C1 segment of cervical spinal cord (tissue), 14 donors: ENCODE measurements around the gene ETFBKMT.

Source experiments
- DNase-seq, 14 donors: peaks; one replicate each; lab custom pipeline; 2025; lab: John Stamatoyannopoulos, UW

Gene ETFBKMT, protein sequence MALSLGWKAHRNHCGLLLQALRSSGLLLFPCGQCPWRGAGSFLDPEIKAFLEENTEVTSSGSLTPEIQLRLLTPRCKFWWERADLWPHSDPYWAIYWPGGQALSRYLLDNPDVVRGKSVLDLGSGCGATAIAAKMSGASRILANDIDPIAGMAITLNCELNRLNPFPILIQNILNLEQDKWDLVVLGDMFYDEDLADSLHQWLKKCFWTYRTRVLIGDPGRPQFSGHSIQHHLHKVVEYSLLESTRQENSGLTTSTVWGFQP

DNA sequence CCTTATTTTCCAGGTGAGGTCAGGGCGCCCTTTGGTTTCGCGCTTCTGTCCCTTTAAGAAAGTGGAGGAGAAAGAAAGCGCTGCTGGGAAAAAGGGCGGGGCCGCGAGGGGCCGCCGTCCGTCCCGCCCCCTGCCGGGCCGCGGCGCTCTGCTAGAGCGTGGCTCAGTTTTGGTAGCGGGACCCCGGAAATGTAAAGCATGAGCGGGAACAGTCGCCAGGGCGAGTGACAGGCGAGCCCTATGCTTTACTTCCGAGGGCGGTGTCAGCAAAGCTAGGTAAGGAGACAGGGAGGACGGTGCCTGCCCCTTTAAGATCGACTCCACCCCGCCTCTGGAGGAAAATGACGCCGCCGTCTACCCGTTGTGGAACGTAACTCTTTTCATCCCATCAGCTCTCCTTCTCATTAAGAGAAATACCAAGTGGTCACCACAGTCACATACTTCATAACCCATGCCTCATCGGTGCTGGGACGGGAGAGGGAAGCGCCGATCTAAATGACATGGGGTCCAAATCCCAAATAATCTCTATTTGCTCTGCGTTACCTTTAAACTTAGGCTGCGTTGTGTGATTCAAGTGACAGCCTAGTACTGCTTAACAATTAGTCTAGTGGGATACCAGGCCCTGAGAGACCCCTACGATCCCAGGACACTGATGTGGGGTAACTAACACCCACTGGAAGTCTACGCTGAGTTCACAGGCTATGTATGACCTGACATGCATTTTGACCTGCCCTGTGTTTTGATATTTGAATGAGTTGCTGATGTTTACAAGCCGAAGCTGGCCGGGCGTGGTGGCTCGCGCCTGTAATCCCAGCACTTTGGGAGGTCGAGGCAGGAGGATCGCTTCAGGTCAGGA, at the start of gene ETFBKMT:
Gene ETFBKMT, plus strand, starts transcription at position 602 of the 856 bp plus-strand sequence. CDS start 2,266 bp downstream, outside the sequence.
- peak; percentile 62 to 98 (median 90) for DNase-seq

DNA sequence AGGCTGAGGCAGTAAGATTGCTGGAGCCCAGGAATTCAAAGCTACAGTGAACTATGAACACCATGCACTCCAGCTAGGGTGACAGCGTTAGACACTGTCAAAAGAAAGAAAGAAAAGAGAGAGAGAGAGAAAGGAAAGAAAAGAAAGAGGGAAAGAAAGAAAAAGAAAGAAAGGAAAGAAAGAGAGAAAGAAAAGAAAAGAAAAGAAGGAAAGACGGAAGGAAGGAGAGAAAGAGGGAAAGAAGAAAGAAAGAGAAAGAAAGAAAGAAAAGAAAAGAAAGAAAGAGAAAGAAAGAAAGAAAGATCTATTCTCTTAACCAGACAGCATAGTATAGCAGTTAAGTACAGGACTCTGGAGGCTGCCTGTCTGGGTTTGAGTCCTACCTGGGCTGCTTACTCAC, 46.7 kb upstream of the ETFBKMT start:
- no peak for DNase-seq

DNA sequence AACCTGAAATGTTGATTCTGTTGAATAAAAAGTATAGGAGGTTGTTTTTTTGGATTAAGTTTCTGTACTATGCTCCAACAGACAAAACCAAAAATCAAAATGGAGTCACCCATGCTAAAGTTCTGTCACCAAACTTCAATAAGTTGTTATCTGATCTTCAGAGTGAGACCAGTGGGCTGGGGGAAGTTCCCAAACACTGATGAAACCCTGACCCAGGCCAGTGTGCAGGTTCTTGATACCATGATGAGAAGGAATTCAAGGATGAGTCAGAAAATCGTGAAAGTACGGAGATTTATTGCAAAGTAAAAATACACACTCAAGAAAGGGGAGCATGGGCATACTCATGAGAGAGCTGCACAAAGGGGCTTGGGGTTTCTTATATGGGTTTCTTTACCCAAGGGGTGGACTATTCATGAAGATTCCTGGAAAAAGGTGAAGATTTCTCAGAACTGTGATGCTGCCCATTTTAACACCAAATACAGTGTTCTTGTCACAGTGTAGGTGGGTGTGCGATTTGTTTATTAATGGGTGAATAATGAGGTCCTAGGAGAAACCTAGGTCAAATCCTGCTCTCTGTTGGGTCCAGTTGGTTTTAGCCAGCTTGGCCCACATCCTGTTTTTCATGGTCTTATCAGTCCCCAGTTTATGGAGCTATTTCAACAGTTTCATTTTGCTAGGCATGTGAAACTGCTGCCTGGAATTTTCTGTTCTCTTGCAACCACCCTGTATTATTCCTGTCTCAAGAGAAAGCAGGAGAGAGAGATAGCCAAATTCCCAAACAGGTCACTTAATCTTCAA, 41.1 kb upstream of the ETFBKMT start:
- DNase-seq = no peak

DNA sequence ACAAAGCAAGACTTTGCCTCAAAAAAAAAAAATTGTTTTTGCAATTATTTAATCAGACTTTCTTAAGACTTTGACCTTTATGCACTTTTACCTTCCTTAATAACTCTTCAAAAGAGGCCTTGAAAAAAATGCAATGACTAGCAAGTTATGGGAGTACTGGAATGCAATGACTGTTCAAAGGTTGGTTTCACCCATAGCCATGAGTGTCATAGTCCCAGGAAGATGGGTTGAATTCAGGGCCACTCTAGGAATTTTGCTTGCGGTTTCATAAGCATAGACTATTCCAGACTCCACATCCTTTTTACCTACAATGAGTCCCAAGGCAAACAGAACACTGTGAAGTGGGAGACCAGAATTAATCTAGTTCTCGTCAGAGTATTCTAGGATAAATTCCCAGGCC, 39.2 kb upstream of the ETFBKMT start:
- DNase-seq = no peak

DNA sequence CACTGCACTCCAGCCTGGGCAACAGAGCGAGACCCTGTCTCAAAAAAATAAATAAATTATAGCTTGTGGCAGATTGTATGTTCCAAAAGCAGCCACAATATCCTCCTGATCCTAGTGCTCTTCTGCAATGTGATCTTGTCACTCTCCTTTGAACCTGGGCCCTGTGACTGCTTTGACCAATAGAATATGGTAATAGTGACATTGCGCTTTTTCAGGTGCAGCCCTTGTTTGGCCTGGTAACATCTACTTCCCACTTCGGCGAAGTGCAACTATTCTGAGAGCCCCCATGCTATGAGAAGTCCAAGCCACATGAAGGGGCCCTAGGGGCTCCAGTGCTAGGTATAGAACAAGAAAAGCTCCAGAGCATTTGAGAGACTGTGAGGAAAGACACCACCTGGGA, 37.5 kb upstream of the ETFBKMT start:
- no peak for DNase-seq

DNA sequence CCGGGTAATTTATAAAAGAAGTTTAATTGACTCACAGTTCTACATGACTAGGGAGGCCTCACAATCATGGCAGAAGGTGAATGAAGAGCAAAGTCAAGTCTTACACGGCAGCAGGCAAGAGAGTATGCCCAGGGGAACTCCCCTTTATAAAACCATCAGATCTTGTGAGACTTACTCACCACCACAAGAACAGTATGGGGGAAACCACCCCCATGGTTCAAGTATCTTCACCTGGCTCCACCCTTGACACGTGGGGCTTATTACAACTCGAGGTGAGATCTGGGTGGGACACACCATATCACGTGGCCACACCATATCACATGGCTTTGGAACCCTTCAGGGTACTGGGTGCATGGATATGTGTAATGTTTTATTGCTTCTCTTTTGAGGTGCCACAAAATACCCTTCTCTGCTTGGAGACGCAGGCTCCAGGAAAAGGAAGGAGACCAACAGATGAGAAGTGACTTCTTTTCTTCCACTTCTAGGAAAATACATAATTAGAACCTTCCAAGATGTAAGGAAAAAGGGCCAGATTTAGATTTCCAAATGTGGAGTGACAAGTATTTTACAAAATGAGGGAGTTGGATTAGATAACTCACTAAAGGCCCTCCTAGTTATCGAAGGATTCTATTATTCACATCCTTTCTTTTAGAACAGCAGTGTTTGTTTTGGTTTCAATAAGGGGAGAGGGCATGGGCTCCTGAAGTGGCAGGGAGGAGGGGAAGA, 33.1 kb upstream of the ETFBKMT start:
- DNase-seq = no peak

DNA sequence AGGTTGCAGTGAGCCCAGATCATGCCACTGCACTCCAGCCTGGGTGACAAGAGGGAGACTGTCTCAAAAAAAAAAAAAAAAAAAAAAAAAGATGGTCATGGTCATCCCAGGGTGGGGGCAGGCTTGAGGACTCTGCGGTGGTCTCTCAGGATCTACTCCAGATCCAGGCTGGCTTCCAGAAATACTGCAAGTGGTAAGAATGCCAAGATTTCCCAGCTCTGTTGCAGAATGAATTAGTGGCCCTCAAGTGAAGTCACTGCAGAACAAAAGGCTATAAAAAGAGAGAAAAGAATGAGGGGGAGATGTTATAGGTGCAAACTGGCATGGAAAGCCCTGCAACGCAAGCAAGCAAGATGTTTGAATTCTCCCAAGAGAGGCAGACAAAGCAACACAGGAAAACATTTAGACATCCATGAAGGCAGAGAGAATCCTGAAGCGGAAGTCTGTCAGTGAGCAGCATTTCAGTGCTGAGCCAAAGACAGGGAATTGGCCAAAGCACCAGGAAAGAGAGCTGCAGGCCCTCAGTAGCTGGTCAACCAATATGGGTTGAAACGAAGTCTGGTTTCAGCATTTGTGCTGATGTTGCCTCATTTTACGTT, 31.9 kb upstream of the ETFBKMT start:
- DNase-seq = no peak

DNA sequence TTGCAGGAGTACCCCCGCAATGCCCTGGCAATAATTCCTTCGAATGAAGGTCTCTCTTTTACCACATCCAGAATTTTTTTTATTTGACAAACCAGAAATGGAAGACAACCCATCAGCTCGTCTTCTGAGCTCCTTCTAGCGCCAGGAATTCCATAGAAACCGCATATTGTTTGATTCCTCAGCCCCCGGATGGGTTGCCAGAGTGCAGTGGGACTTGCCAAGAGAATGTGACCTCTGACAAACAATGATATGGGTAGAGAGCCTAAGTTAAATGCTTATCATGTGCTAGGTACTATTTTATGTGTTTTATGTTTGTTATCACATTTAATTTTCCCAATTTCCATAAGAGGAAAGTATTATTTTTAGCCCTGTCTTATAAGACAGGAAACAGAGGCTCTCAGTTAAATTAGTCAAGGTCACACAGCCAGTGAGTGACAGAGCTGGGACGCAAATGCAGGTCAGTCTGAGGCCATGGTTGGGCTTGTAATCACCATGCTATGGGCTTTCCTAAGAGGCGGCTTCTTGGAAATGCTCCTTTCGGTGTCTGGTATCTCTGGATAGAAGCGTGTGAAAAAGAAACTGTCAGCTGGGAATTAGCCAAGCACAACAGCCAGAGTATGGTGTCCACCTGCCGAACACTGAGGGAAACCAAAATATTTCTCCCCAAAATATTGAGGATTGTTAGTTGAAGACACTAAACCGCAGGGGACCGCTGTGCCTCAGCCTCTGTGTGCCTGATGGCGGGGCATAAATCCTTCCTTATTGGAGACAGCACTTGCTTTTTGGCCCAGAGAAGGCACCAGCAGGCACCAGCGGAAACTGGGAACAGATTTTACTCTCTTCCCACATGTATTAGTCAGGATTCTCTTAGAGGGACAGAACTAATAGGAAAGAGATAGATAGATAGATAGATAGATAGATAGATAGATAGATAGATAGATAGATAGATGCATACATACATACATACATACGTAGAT, 29.4 kb upstream of the ETFBKMT start:
- peak in 1 of 14 donors; percentile 58 for DNase-seq

DNA sequence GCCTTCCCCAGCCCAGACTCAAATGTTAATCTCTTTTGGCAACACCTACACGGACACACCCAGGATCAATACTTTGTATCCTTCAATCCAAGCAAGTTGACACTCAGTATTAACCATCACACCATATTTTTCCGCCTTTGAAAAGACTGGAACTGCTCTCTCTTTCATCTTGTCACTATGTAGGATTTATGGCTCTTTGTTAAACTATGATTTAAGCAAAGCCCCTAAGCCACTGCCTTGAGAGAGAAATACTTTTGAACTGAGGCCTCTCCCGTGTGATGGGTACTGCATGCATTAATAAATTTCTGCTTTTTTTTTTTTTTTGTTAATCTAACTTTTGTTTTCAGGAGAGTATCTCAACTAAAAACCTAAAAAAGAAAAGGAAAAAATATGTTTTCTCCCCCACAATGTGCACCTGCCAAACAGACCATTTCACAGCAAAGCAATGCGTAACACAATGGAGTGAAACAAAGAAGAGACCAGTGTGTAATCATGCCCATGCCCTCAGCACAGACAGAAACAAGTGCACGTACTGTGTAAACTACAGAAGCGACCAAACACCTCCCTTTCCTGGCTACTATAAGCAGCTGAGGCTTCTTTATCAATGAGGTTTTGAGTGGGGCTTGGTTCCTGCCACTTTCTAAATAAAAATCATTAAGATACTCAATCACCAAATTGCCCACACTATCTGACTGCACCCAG, 28.3 kb upstream of the ETFBKMT start:
- DNase-seq = no peak

DNA sequence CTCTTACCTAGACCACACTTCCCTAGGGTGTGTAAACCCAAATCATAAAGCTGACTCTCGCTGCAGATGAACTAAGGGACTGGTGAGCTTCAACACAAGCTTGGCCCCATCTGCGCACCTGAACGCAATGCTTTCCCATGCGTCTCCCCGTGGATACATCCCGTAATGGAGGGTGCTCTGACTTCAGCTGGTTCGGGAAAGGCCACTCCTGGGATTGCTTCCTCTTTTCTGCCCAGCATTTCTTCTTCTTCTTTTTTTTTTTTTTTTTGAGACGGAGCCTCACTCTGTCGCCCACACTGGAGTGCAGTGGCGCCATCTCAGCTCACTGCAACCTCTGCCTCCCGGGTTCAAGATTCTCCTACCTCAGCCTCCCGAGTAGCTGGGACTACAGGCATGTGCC, 27.7 kb upstream of the ETFBKMT start:
- no peak for DNase-seq

DNA sequence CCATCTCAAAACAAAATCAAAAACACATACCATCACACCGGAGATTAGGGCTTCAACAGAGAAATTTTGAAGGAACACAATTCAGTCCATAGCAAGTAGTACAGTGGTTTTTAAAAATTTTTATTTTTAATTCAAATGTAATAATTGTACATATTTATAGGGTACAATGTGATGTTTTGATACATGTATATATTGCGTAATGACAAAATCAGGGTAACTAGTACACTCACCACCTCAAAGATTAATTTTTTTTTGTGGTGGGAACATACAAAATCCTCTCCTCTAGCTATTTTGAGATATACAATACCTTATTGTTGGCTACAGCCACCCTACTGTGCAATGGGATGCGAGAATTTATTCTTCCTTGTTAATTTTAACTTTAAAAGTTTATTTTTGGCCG, 26.0 kb upstream of the ETFBKMT start:
- DNase-seq = no peak

DNA sequence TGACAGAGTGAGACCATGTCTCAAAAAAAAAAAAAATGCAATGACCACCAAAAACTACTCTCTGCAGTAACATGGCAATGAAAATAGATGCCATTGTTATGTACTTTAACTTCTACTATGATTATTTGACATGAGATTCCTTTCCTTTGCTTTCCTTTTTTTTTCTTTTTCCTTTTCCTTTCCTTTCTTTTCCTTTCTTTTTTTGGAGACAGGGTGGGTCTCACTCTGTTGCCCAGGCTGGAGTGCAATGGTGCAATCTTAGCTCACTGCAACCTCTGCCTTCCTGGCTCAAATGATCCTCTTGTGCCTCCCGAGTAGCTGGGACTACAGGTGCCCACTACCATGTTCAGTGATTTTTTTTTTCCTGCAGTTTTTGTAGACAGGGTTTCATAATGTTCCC, 24.9 kb upstream of the ETFBKMT start:
- no peak for DNase-seq

DNA sequence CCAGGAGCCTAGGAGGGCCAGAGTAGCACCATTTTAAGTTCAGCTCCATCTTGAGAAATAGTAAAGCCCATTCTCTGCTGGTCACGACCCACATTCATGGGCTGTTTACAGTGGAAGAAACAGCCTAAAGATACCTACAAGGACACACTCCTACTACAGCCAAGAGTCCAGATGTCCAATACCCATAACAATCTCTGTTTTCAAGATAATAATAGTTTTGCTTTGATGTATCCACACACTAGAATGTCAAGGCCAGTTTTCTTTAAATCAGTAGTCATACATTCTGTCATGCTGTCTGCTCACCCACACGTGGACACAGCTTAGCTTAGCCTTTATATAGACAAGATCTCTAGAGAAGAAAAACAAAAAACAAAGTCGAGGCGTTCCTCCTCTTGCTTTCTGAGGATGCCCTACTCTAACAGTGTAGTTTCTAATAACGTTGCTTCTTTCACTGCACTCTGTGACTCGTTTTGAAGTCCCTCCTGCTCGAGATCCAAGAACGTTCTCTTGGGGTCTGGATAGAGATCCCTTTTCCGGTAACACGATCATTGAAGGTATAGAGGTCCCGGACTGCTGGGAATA, 17.9 kb upstream of the ETFBKMT start:
- no peak for DNase-seq

DNA sequence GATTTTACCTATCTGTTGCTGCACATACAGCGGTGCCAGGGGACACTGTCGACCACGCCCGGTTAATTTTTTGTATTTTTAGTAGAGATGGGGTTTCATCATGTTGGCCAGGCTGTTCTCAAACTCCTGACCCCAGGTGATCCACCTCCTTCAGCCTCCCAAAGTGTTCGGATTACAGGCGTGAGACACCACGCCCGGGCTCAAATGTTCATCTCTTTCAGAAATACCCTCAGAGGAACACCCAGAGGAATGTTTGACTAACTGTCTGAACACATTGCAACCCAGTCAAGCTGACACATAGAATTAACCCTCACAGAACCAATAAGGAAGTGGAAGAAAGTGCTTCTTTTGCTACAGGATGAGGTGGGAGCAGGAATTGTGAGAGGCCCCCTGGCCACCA, 15.0 kb upstream of the ETFBKMT start:
- no peak for DNase-seq

DNA sequence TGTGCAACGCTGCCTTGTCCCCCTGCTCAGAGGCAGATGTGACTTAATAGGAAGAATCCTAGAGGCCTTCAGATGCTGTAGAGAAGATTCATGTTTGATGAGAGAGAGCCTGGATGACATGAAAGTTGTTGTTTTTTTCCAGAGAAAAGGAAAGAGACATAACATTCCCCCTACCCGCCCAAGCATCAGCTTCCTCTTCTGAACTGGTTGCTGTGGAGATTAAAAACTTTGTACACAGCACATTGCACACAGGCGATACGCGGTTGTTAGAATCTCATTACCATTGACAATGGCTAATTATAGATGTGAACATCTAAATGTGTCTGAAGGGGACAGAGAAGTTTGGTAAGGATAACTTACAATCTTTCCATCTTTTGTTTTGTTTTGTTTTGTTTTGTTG, 13.6 kb upstream of the ETFBKMT start:
- no peak for DNase-seq

DNA sequence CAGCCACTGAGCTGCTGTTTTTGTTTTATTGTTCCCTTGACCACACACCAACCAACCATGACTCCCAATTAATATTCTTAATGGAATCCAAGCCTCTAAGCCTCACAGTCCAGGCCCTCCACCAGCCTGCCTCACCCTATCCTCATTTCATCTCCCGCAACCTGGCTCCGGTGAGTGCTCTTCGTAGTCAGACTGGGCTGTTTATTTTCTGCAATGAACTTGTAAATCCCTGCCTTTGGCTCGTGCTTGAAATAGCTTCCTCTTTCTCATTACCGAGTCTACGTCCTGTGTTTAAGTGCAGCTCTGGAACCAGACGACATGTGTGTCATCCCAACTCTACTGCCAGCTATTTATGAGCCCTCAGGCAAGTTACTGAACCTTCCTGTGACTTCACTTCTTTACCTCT, 12.4 kb upstream of the ETFBKMT start:
- DNase-seq = no peak

DNA sequence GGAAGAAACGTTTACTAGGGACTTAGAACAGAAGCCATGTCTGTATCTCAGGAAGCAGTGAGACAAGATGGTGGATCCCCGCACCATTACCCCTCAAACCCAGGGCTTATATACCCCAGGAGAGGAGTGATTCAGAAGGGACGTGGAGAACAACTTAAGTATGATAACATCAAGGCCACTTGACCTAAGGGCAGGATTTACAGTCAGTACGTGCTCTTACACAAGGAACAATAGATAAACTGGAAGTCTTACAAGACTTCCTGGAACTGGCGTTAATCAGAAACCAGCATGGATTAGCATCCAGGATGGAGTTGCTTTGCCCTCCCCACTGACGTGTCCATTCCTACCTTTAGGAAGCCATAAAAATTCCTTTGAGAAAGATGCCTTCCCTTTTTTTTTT, 8.6 kb upstream of the ETFBKMT start:
- no peak for DNase-seq

DNA sequence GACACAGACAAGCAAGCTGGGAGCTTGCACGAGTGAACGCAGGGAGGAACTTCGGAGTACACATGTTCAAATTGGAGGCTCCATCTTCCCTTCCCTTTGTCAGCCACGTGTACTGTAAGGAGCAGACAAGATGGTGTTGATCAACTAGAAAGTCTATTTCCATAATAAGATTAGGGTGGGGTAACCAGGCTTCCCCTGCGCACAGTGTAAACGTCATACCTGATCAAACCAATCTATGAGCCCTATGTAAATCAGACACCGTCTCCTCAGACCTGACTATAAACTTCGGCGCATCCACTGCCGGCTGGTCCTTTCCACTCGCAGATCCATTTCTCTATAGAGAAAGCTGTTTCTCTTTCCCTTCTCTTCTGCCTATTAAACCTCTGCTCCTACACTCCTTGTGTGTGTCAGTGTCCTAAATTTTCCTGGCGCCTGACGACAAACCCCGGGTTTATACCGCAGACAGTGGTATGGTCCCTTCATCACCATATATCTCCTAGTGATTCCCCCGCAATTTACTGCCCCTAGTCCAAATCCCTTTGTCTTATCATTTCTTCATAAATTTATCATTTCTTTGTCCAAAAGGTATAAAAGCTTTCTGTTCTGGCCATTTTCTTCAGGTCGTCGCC, 7.5 kb upstream of the ETFBKMT start:
- DNase-seq = no peak

DNA sequence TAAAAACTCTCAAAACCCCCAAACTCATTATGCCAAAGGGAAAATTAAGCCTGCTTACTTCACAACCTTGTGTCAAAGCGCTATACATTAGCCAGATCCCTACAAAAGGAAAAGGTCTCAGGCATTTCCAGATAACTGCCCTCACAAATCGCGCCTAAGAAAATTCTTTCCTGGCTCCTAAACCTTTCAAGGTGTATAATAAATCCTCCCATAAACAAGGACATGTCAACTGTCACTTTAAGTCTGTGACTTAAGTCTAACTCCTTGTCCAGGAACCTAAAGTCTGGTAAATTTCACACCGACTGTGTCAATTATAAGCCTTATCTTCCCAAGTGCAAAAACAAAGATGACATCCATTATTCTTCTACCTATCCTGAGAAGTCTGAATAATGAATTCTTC, 4.3 kb upstream of the ETFBKMT start:
- DNase-seq = no peak
